Esophagus muscularis mucosa (tissue), 3 donors: Measurements from ENCODE around the gene PRIM1.

ENCODE experiments used
- POLR2A ChIP-seq: fragments of 450-650 bp; IDR thresholded peaks from one replicate; pipeline ENCODE4 v1.6.1; 2017; ENCODE audit warnings: antibody characterized with exemption, moderate library complexity, mild to moderate bottlenecking, low read depth
- POLR2AphosphoS5 ChIP-seq, 2 donors: sonication (generic); formaldehyde crosslinking; IDR thresholded peaks; one replicate each; pipeline ENCODE4 v1.6.1; 2017; ENCODE audit warnings: antibody characterized with exemption in 2 of 2
- TF ChIP-seq, protein P1 (sequence below), 3 experiments: fragments of 200-600 bp in 2 of 3; fragments of 450-650 bp in 1 of 3; sonication (generic) in 2 of 3; IDR thresholded peaks; one replicate each; pipeline ENCODE4 v1.5.1; 2017 to 2019; ENCODE audit warnings: antibody characterized with exemption in 3 of 3, mild to moderate bottlenecking in 2 of 3, moderate library complexity in 1 of 3

DNA sequence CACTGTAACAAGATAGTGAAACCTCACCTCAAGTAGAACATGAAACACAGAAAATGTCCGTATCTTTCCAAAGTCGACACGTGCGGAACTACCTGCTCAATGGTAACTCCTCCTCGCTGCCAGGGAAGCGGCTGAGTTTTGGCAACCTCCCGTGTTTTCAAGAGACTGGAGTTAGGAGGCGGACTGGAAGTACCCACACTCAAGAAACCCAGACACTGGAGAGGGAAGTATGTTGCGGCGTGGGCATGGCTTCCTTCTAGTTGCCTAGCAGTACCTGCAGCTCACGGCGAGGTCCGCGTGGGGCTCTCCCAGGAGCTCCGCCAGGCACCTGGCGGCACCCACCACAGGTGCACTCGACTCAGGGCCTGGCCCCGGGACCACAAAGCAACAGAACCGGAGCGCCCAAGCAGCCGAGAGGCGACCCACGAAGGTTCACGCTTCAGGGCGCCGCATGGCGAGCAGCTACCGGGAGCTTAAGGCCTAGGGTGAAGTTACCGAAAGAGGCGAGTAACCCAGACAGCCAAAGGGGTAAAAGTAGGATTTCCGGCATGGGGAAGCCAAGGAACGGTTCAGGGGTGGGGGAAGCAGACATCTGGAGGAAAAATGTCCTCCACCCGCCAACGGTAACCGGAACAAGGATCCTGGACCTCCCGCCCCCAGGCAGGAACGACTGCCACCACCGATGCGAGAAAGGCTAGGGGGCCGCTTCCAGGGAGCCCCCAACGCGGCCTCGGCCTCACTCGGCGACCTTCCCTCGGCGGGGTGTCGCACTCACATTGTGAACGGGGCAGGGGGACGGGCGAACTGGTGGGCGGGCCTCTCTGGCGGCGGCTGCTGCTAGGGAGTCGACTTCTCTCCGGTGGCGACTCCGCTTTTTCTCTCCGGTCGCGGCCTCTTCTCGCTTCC lies 64.6 kb downstream of the PRIM1 start:
- TF ChIP-seq, protein P1, sequence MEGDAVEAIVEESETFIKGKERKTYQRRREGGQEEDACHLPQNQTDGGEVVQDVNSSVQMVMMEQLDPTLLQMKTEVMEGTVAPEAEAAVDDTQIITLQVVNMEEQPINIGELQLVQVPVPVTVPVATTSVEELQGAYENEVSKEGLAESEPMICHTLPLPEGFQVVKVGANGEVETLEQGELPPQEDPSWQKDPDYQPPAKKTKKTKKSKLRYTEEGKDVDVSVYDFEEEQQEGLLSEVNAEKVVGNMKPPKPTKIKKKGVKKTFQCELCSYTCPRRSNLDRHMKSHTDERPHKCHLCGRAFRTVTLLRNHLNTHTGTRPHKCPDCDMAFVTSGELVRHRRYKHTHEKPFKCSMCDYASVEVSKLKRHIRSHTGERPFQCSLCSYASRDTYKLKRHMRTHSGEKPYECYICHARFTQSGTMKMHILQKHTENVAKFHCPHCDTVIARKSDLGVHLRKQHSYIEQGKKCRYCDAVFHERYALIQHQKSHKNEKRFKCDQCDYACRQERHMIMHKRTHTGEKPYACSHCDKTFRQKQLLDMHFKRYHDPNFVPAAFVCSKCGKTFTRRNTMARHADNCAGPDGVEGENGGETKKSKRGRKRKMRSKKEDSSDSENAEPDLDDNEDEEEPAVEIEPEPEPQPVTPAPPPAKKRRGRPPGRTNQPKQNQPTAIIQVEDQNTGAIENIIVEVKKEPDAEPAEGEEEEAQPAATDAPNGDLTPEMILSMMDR (IDR thresholded peaks at IDR 0.05): no peak
- TF ChIP-seq POLR2A: no peak
- peak in 1 of 2 donors; percentile 52 for TF ChIP-seq POLR2AphosphoS5 (IDR thresholded peaks at IDR 0.05)
